ENCODE measurements around the gene PLA2G4A. TPM values are rescaled to one million over a fixed set of nuclear protein-coding genes. Genes with fewer than 3 reads are reported as not detected.

PLA2G4A gene
- total RNA-seq, 2 experiments from 2014 or later: not detected

GRCh38 chr1:186782791-186783190, 46.0 kb upstream of the PLA2G4A start:
- intact Hi-C loops (cut with DNase I, micrococcal nuclease): no loop called here
- H3K9me3 Mint-ChIP-seq: no peaks in the 10 kb centered on the region
- ATAC-seq (ENCODE audit: poor library complexity) (no peak), DNase-seq (no peak)
- no peaks in the 10 kb centered on the region for H3K4me1 Mint-ChIP-seq (ENCODE audit: low read depth)
- H3K36me3 Mint-ChIP-seq (ENCODE audit: low read depth): no peaks in the 10 kb centered on the region
- Histone ChIP-seq H3K4me3 (ENCODE audit: low read length) (no peak overlapping the region), H3K36me3 (ENCODE audit: insufficient read depth, low read length) (no peaks in the 10 kb centered on the region), H3K27me3 (ENCODE audit: control insufficient read depth in 1 of 2, insufficient read depth in 2 of 2, low read length in 2 of 2) (no peaks in the 10 kb centered on the region), H3K9me3 (ENCODE audit: control insufficient read depth in 1 of 2, insufficient read depth in 1 of 2, low read length in 2 of 2) (no peaks in the 10 kb centered on the region), H3K4me1 (ENCODE audit: insufficient read depth, low read length) (no peaks in the 10 kb centered on the region), H3K27ac (ENCODE audit: low read depth in 1 of 2, low read length in 2 of 2) (no peak overlapping the region)
- POLR2A ChIA-PET: no interaction called here
- no peak overlapping the region for H3K27ac Mint-ChIP-seq
- CTCF ChIA-PET: no interaction called here
- peaks cover 9% of the 10 kb centered on the region for H3K27me3 Mint-ChIP-seq
- no peak overlapping the region for H3K4me3 Mint-ChIP-seq
- no peak for TF ChIP-seq CTCF (IDR thresholded peaks at IDR 0.05)

GRCh38 chr1:186783193-186783592, 45.6 kb upstream of the PLA2G4A start:
- ATAC-seq (ENCODE audit: poor library complexity): no peak
- CTCF ChIA-PET: interaction anchor here (1.6 kb wide), 1 partner anchor 23 kb away, joined by 3 read pairs; no protein-coding TSS in a partner anchor

GRCh38 chr1:186785503-186785902, 43.2 kb upstream of the PLA2G4A start:
- intact Hi-C loops (cut with DNase I, micrococcal nuclease): no loop called here
- TF ChIP-seq CTCF (IDR thresholded peaks at IDR 0.05): no peak
- Mint-ChIP-seq H3K27me3 (no peaks in the 10 kb centered on the region), H3K4me1 (ENCODE audit: low read depth) (no peaks in the 10 kb centered on the region), H3K27ac (no peak overlapping the region), H3K9me3 (no peaks in the 10 kb centered on the region), H3K4me3 (no peak overlapping the region), H3K36me3 (ENCODE audit: low read depth) (no peaks in the 10 kb centered on the region)
- H3K9me3 ChIP-seq (ENCODE audit: control insufficient read depth in 1 of 2, insufficient read depth in 1 of 2, low read length in 2 of 2): no peaks in the 10 kb centered on the region
- CTCF ChIA-PET: no interaction called here
- no peak overlapping the region for H3K4me3 ChIP-seq (ENCODE audit: low read length)
- H3K36me3 ChIP-seq (ENCODE audit: insufficient read depth, low read length): no peaks in the 10 kb centered on the region
- DNase-seq (no peak), ATAC-seq (ENCODE audit: poor library complexity) (no peak)
- no peak overlapping the region for H3K27ac ChIP-seq (ENCODE audit: low read depth in 1 of 2, low read length in 2 of 2)
- H3K4me1 ChIP-seq (ENCODE audit: insufficient read depth, low read length): no peaks in the 10 kb centered on the region
- POLR2A ChIA-PET: interaction anchor here (0.6 kb wide), 1 partner anchor 980 kb away, joined by 3 read pairs; no protein-coding TSS in a partner anchor
- H3K27me3 ChIP-seq (ENCODE audit: control insufficient read depth in 1 of 2, insufficient read depth in 2 of 2, low read length in 2 of 2): no peaks in the 10 kb centered on the region

More at GRCh38 chr1:186783193-186783592, 45.6 kb upstream of the PLA2G4A start:
- H3K4me3 Mint-ChIP-seq: no peak overlapping the region
- intact Hi-C loops (cut with DNase I, micrococcal nuclease): no loop called here
- POLR2A ChIA-PET: no interaction called here
- no peak overlapping the region for H3K27ac Mint-ChIP-seq
- Histone ChIP-seq H3K27me3 (ENCODE audit: control insufficient read depth in 1 of 2, insufficient read depth in 2 of 2, low read length in 2 of 2) (no peaks in the 10 kb centered on the region), H3K36me3 (ENCODE audit: insufficient read depth, low read length) (no peaks in the 10 kb centered on the region), H3K27ac (ENCODE audit: low read depth in 1 of 2, low read length in 2 of 2) (no peak overlapping the region), H3K9me3 (ENCODE audit: control insufficient read depth in 1 of 2, insufficient read depth in 1 of 2, low read length in 2 of 2) (no peaks in the 10 kb centered on the region), H3K4me1 (ENCODE audit: insufficient read depth, low read length) (no peaks in the 10 kb centered on the region), H3K4me3 (ENCODE audit: low read length) (no peak overlapping the region)
- H3K27me3 Mint-ChIP-seq: peaks cover 9% of the 10 kb centered on the region
- no peaks in the 10 kb centered on the region for H3K36me3 Mint-ChIP-seq (ENCODE audit: low read depth)
- H3K4me1 Mint-ChIP-seq (ENCODE audit: low read depth): no peaks in the 10 kb centered on the region
- no peaks in the 10 kb centered on the region for H3K9me3 Mint-ChIP-seq
- no peak for TF ChIP-seq CTCF (IDR thresholded peaks at IDR 0.05)
- no peak for DNase-seq

All from CD4-positive, alpha-beta T cell (primary cell).